ENCODE results near the gene A1CF.

Gene A1CF

GRCh38 chr10:50862719-50863118, 22.7 kb downstream of the A1CF start:
- no peak for DNase-seq (ENCODE audit: low read depth)

GRCh38 chr10:50861370-50861769, 24.1 kb downstream of the A1CF start:
- DNase-seq (ENCODE audit: low read depth) = no peak

- no peak for DNase-seq (ENCODE audit: low read depth)
Measured at GRCh38 chr10:50857579-50857978, 27.8 kb downstream of the A1CF start.

- no peak for DNase-seq (ENCODE audit: low read depth)
Measured at GRCh38 chr10:50855461-50855860, 30.0 kb downstream of the A1CF start.

GRCh38 chr10:50855015-50855414, 30.4 kb downstream of the A1CF start:
- DNase-seq (ENCODE audit: low read depth) = no peak

GRCh38 chr10:50853557-50853956, 31.9 kb downstream of the A1CF start:
- DNase-seq (ENCODE audit: low read depth) = no peak

- no peak for DNase-seq (ENCODE audit: low read depth)
Measured at GRCh38 chr10:50851884-50852671, 33.3 kb downstream of the A1CF start.

GRCh38 chr10:50850578-50851230, 34.7 kb downstream of the A1CF start:
- no peak for DNase-seq (ENCODE audit: low read depth)

GRCh38 chr10:50846753-50847152, 38.7 kb downstream of the A1CF start:
- peak; percentile 35 for DNase-seq (ENCODE audit: low read depth)

GRCh38 chr10:50837095-50837494, 48.3 kb downstream of the A1CF start:
- DNase-seq (ENCODE audit: low read depth) = no peak

GRCh38 chr10:50832171-50832751, 53.2 kb downstream of the A1CF start:
- DNase-seq (ENCODE audit: low read depth) = no peak

GRCh38 chr10:50830066-50830465, 55.4 kb downstream of the A1CF start:
- no peak for DNase-seq (ENCODE audit: low read depth)

GRCh38 chr10:50824782-50825181, 60.6 kb downstream of the A1CF start:
- DNase-seq (ENCODE audit: low read depth) = no peak

- DNase-seq (ENCODE audit: low read depth) = no peak
Measured at GRCh38 chr10:50823789-50824188, 61.6 kb downstream of the A1CF start.

- no peak for DNase-seq (ENCODE audit: low read depth)
Measured at GRCh38 chr10:50809596-50809995, 75.8 kb downstream of the A1CF start.

- DNase-seq (ENCODE audit: low read depth) = no peak
Measured at GRCh38 chr10:50807851-50808776, 77.3 kb downstream of the A1CF start.

- DNase-seq (ENCODE audit: low read depth) = no peak
Measured at GRCh38 chr10:50805981-50806622, 79.3 kb downstream of the A1CF start.

- DNase-seq (ENCODE audit: low read depth) = no peak
Measured at GRCh38 chr10:50799595-50799994, 85.8 kb downstream of the A1CF start.

- DNase-seq (ENCODE audit: low read depth) = no peak
Measured at GRCh38 chr10:50798297-50798696, 87.1 kb downstream of the A1CF start.

- no peak for DNase-seq (ENCODE audit: low read depth)
Measured at GRCh38 chr10:50796693-50797092, 88.7 kb downstream of the A1CF start.

GRCh38 chr10:50794490-50794889, 90.9 kb downstream of the A1CF start:
- DNase-seq (ENCODE audit: low read depth) = no peak

Measured in non-pigmented ciliary epithelial cell (primary cell).